HG03159 (cell line): Measurements from ENCODE around the gene PNMA3.
"Not testable (repeated sequence)": the region's sequence is repeated elsewhere in the genome, so short reads cannot be mapped to it uniquely, and the experiment has no call there.

Experiments used
- ATAC-seq: cut with Tn5 transposase; IDR thresholded peaks from one replicate; pipeline ENCODE4 v1.9.1; 2021; ENCODE audit warnings: mild to moderate bottlenecking, moderate library complexity; ENCODE audit not compliant: unreplicated experiment

PNMA3 gene

DNA sequence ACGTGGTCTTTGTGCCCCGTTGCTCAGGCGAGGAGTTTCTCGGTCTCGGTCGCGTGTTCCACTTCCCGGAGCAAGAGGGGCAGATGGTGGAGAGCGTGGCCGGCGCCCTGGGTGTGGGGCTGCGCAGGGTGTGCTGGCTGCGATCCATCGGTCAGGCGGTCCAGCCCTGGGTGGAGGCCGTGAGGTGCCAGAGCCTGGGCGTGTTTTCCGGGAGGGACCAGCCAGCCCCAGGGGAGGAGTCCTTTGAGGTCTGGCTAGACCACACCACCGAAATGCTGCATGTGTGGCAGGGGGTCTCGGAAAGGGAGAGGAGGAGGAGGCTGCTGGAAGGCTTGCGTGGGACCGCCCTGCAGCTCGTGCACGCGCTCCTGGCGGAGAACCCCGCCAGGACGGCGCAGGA, 17.1 kb downstream of the PNMA3 start:
- ATAC-seq = not testable (repeated sequence)

DNA sequence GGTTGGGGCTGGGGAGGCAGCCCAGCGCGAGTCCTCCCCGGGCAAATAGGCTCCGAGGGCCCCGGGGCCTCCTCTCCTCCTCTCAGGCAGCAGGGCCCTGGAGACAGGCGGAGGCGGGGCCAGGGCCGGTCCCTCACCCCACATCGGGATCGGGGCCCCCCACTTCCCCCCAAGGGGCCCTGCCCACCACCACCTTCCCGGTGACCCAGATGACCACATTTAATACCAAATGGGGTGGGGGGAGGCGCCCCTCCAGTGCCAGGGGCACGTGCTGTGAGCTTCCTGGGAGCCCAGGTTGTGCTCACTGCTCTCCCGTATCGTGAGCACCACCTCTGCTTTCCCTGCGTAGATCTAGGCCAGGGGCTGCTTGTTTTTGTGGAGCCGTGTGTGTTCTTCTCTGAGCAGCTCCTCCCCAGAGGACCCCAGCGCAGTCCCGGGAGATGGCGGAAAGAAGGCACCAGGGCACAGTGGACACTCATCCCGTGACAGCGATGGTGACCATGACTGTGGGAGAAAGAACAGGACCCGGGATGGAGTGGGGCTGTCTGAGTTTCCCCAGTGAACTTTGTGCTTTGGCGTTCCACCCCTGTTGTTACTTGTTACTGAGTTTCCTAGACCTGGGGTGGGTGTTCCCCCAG, 18.1 kb downstream of the PNMA3 start:
- no peak for ATAC-seq

DNA sequence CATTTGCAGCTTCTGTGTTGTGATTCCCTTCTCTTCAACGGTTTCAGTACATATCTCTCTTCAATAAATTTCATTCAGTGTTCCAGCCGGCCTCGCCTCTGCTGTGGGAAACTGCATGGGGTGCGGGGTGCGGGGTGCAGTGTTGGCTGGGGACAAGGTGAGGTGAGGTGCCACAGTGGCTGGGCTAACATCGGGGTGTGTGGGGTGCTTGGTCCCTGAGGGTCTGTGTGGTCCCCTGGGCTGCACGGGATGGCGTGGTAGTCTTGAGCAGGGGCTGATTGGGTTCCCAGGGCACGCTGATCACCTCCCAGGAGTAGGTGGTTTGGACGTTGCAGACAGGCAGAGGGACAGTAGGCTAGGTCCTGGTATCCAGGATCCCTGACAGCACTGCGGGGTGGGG, 18.7 kb downstream of the PNMA3 start:
- ATAC-seq = no peak

DNA sequence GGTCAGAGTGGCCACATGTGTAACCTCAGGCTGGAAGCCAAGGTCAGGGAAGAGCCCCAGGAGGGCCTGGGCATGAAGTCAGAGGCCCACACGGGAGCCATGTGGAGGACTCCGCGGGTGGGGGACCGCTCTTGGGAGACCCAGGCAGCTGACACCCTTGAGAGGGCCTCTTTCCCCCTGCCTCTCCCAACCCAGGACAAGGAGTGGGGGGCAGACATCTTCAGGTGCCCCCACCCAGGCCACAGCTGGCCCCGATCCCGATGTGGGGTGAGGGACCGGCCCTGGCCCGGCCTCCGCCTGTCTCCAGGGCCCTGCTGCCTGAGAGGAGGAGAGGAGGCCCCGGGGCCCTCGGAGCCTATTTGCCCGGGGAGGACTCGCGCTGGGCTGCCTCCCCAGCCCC, 19.1 kb downstream of the PNMA3 start:
- ATAC-seq = no peak

DNA sequence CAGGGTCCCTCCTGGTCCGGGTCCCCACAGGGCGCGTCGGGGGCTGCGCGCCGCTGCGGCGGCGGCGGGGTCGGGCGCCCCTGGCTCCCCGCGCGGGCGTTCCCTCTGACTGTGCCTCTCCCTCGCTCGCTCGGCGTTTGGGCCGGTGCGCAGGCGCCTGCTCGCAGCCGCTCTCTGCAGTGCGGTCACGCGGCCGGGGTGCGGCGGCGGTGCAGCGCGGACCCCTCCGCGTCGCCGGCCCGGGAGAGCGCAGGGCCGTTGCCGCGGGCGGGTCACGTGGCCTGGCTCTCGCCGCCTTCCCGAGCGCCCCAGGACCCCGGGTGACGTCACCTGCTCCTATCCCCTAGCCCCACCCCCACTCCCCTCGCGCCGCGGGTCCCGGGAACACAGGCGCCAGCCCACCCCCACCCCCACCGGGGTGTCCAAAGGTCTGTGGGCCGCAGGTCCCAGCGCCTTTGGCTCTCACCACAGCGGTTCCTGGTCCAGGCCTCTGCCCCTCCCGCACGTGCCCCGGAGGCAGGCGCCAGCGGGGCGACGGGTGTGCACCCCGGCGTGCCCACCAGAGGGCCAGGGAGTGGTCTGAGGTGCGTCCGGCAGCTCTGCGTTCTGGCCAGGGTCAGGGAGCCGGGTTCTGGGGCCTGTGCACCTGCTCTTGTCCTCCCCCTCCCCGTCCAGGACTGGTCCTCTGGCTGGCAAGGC, 21.3 kb downstream of the PNMA3 start:
- peak; percentile 51 for ATAC-seq

DNA sequence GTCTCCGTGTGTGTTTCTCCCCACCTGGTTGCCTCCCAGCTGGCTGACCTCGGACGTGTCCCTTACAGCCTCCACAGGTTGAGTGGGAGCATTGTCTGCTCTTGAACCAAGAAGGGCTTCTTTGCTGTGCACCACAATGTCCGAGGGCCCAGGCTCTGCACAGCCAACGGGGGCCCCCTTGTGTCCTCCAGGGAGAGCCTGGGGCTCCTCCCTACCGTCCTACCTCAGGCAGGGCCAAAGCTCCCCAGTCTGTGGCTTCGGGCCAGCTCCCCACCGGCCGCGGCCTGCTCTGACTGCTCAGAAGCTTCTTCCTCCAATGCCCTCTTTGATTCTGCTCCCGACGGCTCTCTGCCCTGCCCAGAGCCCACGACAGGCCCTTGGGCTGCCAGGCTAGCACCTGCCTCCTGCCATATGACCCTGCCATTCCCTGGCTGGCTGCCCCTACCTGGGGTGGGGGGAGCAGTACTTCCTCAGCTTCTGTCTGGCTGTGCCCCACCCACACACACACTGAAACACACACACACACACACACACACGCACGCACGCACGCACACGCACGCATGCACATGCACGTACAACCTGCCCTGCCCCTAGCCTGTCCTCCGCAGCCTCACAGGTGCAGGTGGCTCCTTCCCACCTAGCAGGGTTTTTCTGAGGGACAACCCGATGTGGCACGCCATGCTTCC, 27.1 kb downstream of the PNMA3 start:
- ATAC-seq = not testable (repeated sequence)

DNA sequence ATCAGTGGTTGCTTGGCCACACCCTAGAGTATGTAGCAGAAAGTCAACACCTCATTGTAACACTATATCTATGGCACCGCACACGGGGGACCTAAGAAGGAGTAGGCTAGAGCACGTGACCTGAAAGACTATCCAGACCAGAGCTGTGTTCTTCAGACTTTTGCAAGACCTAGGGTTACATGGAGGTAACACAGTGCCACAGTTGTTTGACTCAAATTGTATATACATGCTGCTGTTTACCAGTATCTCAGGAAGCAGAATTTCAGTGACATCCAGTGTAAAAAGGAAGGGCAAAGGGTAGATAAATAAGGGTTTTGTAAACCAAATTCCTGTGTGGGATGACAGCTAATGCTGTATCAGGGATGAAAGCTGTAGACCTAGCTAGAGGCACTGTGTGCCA, 46.1 kb downstream of the PNMA3 start:
- no peak for ATAC-seq

DNA sequence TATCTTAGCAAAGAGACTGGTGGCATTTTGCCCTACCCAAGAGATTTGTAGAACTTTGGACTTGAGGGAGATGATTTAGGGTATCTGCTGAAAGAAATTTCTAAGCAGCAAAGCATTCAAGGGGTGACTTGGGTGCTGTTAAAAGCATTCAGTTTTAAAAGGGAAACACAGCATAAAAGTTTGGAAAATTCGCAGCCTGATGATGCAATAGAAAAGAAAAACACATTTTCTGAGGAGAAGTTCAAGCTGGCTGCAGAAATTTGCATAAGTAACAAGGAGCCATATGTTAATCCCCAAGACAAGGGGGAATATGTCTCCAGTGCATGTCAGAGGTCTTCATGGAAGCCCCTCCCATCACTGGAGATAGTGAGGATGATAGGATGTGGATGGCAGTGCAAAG, 48.7 kb downstream of the PNMA3 start:
- ATAC-seq = not testable (repeated sequence)

DNA sequence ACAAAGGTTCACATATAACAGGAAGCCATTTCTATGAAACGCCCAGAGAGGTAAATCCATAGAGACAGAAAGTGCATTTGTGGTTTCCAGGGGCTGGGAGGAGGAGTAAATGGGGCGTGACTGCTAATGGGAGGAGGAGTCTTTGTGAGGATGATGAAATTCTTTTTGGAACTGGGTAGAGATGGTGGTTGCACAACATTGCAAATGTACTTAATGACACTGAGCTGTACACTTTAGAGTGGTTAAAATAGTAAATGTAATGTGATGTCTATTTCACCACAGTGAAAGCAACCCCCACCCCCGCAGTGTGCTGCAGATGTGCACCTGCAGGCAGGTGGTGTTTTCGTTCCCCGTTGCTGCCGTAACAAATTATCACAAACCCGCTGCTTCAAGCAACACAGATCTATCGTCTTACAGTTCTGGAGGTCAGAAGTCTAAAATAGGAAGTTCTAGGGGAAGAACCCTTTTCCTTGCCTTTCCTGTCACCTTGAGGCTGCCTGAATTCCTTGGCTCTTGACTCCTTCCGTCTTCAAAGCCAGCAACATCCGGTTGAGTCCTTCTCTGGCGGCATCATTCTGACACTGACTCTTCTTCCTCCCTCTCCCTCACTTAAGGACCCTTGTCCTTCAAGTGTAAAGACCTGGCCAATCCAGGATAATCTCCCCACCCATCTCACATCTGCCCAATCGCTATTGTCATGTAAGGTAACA, 50.0 kb downstream of the PNMA3 start:
- ATAC-seq = not testable (repeated sequence)
